ENCODE measurements around the gene POP7.
A peak's percentile ranks its signal among the peaks of the same experiment; 100 is the strongest.

DNA sequence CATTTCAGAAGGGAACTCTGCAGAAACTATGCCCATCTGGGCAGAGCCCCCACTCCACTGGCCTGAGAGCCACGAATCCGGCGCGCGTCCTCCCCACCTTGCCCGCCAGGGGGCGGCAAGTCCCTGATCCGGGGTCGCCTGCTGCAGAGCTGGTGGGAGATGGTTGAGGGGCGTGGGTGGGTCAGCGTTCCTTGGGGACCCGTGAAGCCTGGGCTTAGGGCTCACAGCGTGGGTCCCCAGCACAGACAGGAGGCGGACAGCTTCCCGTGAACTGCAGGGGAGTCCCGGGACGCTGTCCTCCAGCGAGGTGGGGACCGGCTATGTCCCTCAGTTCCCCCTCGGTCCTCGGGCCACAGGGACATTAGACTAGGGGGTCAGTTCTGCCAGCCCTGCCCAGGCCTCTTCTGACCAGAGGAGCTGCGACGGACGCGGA lies 585 bp upstream of the POP7 start:
- TF ChIP-seq, protein P1, sequence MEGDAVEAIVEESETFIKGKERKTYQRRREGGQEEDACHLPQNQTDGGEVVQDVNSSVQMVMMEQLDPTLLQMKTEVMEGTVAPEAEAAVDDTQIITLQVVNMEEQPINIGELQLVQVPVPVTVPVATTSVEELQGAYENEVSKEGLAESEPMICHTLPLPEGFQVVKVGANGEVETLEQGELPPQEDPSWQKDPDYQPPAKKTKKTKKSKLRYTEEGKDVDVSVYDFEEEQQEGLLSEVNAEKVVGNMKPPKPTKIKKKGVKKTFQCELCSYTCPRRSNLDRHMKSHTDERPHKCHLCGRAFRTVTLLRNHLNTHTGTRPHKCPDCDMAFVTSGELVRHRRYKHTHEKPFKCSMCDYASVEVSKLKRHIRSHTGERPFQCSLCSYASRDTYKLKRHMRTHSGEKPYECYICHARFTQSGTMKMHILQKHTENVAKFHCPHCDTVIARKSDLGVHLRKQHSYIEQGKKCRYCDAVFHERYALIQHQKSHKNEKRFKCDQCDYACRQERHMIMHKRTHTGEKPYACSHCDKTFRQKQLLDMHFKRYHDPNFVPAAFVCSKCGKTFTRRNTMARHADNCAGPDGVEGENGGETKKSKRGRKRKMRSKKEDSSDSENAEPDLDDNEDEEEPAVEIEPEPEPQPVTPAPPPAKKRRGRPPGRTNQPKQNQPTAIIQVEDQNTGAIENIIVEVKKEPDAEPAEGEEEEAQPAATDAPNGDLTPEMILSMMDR (IDR thresholded peaks at IDR 0.05): peak; percentile 82 to 97 (median 92)
- no peak for TF ChIP-seq POLR2A (IDR thresholded peaks at IDR 0.05)
